ENCODE results near the gene CPNE7.

GRCh38 chr16:89545831-89546574 lies 29.6 kb upstream of the CPNE7 start:
- TF ChIP-seq ZNF274 (IDR thresholded peaks at IDR 0.05; ENCODE audit: low read depth, low read length) (no peak), YY1 (IDR thresholded peaks at IDR 0.05; ENCODE audit: insufficient read depth, insufficient read length) (no peak), SUZ12 (IDR thresholded peaks at IDR 0.05; ENCODE audit: extremely low read depth, insufficient read depth, insufficient read length) (no peak)
